Tibial nerve (tissue), 3 donors: ENCODE measurements around the gene KCNH1.

Experiments
- POLR2A ChIP-seq, 2 donors: fragments of 450-650 bp; IDR thresholded peaks; one replicate each; pipeline ENCODE4 v1.6.1; 2017; ENCODE audit warnings: antibody characterized with exemption in 2 of 2, mild to moderate bottlenecking in 2 of 2, moderate library complexity in 2 of 2
- TF ChIP-seq, protein P1 (sequence below), 5 experiments: fragments of 200-600 bp in 3 of 5; fragments of 450-650 bp in 2 of 5; sonication (generic) in 3 of 5; IDR thresholded peaks; one replicate each; pipeline ENCODE4 v1.5.1; 2016 to 2019; ENCODE audit warnings: antibody characterized with exemption in 5 of 5, mild to moderate bottlenecking in 3 of 5, moderate library complexity in 2 of 5

DNA sequence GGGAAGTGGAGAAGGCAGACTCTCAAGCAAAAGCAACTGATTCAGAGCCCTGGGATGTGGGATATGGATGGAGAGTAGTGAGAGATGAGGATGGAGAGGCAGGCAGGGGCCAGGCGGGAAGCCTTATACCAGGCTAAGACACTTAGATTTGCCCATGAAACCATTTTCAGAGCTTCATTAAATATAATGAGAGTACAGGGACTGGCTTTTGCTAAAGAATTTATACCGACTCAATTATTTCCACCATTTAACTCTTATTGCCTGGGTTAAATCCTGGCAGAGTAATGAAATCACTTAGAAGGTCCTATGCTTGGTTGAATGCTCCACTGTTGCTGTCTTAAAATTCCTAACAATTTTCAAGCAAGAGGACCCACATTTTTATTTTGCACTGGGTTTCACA lies 311.7 kb downstream of the KCNH1 start:
- TF ChIP-seq, protein P1, sequence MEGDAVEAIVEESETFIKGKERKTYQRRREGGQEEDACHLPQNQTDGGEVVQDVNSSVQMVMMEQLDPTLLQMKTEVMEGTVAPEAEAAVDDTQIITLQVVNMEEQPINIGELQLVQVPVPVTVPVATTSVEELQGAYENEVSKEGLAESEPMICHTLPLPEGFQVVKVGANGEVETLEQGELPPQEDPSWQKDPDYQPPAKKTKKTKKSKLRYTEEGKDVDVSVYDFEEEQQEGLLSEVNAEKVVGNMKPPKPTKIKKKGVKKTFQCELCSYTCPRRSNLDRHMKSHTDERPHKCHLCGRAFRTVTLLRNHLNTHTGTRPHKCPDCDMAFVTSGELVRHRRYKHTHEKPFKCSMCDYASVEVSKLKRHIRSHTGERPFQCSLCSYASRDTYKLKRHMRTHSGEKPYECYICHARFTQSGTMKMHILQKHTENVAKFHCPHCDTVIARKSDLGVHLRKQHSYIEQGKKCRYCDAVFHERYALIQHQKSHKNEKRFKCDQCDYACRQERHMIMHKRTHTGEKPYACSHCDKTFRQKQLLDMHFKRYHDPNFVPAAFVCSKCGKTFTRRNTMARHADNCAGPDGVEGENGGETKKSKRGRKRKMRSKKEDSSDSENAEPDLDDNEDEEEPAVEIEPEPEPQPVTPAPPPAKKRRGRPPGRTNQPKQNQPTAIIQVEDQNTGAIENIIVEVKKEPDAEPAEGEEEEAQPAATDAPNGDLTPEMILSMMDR (IDR thresholded peaks at IDR 0.05) = no peak
- TF ChIP-seq POLR2A (IDR thresholded peaks at IDR 0.05) = no peak
